ENCODE results near the gene SIX3.
A peak's percentile ranks its signal among the peaks of the same experiment; 100 is the strongest.

Gene SIX3

DNA sequence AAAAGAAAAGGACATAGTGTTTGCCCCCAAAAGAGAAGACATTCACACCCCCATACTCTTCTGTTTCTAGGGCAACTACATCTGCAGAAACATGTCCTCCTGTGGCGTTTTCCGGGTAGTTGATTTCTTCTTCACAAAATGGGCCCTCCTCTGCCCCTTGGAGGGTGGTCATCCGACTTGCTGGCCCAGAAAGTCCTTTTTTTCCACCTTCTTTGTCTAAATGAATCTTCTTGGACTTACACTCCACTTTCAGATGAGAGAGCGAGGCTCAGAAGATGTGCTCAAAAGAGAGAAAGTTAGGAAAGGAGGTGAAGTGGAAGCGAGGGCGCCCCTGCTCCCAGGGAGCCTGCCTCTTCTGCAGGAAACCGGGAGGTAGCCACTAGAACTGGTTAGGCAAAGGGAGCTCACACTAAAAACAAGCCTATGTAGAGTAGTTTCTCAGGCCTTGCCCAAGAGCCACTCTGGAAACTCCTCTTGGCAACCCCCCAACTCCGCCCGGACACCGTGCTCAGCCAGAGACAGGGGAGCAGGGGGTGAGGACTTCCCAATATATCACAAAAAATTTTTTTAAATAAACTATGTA, 10.2 kb upstream of the SIX3 start:
- no peak for DNase-seq

DNA sequence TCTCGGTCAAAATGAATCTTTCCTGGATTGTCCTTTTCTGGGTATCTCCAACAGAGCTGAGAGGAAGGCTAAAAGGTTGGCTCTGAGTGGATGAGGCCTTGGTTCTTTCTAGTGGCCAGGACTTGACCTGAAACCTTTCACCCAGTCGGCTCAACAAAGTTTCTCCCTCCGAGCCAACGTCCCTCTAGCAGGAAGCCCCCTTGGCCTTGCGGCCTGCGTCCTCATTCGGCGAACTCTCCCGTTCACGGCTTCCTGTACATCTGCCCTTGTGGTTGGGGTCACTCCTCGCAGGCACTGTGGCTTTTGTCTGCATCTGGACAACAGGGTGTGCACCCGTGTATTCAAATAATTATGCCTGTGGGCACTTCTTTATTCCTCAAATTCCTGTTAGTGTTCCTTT, 9.4 kb upstream of the SIX3 start:
- DNase-seq = no peak

DNA sequence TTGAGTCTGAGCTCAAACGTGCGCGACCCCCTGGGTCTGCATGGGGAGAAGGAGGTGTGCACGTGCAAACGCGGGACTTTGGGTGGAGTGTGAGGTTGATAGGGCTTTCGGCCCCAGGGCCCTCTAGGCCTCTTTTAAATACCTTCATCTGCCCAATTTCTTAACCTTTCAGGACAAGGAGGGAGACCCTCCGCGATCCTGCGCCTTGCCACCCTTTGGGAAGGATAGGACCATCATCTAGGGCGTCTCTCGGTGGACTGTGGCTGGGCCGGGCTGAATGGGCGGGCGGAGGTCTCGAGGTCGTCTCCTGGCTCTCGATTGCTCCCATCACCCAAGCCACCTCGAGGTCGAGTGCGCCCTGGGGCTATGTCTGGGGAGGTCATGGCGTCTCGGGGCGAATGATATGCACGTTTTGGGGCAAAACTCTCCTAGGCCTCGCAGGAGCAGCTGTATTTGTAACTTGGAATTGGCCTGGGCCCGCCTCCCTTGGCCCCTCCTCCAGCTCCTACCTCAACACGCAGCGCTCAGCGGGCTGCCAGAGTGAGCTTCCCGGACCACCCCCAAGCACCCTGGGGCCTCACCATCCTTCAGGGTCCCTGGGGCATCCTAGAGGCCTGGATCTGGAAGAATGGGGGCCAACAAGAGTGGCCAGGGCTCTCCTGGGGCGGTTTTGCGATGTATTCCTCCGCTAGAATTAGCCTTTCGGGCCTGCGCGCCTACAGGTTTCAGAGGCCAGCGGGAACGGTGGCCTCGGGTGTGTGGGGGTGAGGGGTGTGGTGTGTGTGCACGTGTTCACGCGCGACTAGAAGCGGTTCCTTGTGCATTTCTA, 8.7 kb upstream of the SIX3 start:
- DNase-seq = no peak

DNA sequence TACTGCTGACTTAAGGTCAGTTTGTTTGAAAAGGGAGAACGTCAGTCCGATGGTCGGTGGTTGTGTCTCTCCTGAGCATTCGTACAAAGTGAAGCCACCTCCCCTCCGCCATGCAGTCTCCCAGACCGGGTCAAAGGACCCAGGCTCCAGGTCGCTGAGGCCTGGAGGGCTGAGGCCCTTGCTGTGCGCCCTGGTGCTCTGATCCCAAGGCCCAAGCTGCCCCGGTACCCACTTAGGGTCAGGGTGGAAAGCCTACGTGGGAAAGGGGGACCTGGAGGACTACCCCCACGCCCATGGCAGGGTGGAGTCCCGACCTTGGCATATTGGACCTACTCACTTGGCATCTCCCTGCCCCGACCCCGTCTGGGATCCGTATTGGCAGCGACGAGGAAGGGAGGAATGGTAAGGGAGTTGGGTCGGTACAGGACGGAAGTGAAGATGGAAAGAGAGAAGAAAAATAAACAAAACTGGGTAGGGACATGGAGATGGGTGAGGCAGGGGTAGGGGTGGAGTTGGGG, 8.0 kb upstream of the SIX3 start:
- DNase-seq = no peak

DNA sequence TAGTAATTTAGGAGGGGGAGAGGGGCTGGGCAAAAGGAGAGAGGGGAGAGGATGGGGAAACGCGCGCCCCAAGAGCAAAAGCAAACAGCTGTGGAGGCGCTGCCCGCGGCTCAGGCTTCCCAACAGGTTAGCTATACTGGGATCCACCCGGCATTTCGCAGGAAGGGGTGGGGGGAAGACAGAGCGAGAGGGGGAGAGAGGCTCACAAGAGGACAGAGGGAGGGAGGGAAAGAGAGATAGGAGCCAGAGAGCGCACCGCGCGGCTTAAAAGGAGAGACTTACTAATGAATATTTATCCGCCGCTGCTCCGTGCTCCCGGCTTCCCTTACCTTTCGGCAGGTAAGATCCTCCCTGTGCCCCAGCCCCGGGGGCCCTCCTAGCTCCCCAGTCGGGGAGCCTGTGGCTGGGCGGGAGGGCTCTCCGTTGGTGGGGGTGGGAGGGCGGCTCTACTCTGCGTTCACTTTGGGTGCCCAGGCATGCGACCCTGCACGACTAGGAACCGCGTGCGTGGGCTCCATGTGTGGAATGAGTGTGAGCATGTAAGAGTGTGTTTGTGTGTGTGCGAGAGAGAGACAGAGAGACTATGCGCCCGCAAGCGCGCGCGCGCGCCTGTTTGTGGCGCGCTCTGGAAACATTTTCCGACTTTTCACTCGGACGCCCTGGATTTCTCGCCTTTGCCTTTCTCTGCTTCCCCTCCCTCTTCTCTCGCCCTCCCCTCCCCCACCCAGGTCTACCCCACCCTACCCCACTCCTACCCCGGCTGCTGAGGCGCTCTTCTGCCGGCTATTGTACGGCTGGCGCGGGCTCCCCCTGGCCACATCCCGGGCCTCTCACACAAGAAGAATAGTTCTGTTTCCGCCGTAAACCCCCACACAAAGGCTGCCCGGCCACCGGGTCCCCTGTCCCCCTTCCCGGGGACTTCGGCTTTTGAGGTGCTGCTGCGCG, 7.2 kb upstream of the SIX3 start:
- no peak for DNase-seq

DNA sequence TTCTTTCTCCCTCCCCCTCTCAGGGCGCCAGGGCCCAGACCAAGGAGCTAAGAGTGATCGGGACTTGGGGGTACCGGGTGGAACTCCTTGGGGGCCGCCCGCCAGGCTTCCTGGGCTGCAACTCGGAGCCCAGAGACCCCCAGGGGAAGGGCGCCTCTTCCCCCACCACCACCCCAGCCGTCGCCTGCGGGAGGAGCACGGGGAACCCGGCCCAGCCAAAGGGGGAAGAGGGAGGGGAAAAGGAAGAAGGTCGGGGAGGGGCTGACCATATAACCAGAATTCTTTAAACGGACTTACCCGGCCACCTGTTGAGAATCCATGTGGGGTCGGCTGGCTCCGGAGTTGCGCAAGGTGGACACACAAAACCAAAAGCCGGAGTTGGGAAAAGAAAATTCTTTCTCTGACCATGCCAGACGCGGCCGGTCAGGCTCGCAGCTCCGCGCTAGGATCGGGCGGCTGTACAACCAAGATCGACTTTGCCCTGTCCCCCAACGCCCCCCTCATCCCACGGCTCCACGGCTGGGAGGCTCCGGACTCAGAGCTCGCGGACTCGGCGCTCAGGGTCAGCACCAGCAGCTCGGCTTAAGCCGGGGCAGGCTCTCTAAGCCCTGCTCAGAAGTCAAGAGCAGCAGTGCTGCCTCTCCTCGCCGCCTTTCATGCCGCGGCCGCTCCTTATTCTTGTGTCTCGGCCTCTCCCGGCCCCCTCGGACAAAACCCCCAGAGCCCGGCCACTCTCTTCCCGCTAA, 6.3 kb upstream of the SIX3 start:
- DNase-seq = no peak

DNA sequence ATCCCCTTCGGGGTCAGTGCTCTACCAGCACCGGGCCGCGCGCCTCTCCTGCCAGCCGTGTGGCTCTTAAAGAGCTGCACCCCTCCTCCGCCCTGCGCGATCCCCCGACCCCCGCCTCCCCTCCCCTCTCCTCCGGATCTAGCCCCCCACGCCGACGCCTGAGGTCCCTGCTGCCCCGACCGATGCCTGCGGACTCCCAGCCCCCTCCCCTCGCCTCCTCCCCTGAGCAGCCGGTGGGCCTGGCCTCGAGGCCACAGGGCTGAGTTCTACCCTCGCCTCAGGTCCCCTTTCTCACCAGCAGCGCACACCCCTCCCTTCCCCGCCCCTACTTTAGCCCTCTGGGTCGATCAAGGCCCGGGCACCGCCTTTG, 5.8 kb upstream of the SIX3 start:
- DNase-seq = no peak

DNA sequence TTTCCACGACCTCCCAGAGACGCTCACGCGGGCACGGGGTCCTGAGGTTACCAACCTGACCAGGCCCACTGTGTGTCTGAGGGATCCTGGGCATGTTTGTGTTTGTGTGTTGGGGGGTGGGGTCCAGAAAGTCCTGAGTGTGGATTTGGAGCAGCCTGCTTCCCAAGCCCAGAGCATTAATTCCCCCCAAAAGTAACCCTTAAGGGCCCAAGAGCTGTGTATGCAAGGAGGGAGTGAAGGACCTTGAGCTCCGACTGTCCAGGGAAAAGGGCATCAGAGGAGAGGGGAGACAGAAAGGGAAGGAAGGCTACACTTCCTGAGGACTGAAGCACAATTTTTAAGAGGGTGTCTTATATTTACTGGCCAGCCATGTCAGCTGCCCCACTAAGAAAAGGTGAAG, 5.2 kb upstream of the SIX3 start:
- no peak for DNase-seq

DNA sequence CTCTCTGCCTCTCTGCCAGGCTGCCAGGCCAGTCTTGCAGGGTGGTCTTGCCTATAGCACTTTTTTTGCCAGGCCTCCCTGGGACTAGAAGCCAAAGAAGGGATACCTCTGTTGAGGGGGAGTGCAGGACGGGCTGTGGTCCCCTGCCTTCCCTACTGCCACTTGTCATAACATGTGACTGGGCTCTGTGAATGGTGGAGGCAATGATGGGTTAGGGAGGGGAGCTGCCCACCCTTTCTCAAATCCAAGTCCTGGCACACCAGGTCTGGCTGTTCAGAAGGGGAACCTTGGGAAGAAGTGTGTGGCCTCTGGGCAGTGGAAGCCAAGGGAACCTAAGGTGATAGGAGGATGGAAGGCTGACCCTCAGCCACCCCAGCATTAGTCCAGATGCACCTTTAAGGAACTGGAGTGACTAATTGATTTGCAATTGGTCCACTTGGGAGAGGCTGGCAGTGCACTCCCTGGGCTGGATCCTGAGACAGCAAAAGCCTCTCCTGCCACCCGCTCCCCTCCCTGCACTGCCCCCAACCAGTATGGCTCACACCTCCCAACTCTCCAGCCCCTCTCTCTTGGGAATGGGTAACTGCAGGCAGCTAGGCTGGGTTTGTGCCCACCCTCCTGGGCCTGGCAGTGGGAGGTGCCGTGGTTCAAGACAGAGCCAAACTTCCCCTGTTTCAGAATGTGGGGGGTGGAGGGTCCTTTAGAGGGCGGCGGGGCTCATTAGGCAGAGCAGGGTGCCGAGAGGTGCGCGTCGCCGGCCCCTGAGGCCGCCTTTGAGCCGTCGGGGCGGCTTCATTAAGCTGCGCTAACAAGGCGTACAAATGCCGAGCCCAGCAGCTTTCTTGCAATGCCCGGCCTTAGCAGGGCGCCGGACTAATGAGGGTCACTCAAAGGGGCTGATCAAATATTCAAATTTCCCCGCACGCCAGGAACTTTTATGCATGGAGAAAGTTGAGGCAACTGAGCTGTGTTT, 4.5 kb upstream of the SIX3 start:
- DNase-seq = no peak

DNA sequence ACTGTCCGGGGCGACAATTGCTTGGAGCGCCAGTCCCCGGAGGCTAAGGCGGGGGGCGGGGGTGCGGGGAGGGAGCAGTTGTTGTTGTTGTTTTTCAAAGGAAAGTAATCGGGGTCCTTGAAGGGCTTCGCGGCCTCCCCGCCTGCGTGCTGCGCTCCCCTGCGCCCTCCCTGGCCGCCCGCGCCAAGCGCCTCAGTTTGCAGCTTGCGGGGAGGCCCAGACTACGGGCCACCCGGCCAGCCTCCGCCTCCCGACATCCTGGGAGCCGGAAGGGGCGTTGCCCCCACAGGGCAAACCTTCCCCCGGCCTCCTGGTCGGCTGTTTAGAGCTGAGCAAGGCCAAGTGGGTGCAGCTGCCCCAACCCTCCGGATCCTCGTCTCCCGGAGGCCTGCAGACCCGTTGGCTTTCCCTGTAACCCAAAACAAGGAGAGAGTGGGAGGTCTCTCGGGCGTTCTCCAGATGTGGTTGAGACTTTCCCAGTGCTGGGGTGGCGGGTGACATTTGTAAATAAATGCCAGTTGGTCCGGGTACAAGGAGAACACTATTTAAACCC, 3.7 kb upstream of the SIX3 start:
- DNase-seq = peak; percentile 33

DNA sequence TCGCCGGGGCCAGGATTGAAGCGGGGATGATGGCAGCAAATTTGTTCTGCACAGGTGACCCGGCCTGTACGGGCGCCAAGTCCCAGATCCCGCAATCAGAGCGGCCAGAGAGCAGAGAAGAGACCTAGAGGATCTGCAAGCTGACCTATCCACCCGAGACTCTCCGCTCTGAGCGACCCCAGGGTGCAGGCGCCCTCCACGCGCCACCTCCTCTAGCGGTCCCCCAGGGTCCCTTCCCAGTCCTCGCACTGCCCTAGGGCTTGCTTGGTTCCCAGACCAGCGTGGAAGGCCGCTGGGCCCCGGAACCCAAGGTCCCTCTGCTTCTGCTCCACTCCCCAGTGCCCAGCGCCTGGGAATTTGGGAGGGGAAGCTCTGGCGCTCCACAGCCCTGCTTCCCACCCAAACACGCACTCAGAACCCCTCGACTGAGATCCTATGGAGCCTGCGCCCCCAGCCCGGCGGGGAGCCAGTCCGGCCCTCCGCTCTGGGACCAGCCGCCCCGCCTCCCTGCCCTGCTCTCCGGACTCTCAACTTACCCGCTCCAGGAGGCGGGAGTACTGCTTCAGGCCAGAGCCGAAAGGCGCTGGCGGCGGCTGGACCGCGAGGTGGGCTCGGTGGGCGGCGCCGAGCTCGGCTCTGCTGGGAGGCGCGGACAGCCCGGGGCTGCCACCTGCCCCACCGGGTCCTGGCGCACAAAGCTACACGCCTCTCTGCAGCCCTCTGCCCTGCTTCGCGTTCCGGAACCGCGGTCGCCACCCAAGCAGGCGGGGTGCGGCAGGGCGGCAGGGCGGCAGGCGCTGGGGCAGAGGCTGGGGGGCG, 3.0 kb upstream of the SIX3 start:
- DNase-seq = no peak

DNA sequence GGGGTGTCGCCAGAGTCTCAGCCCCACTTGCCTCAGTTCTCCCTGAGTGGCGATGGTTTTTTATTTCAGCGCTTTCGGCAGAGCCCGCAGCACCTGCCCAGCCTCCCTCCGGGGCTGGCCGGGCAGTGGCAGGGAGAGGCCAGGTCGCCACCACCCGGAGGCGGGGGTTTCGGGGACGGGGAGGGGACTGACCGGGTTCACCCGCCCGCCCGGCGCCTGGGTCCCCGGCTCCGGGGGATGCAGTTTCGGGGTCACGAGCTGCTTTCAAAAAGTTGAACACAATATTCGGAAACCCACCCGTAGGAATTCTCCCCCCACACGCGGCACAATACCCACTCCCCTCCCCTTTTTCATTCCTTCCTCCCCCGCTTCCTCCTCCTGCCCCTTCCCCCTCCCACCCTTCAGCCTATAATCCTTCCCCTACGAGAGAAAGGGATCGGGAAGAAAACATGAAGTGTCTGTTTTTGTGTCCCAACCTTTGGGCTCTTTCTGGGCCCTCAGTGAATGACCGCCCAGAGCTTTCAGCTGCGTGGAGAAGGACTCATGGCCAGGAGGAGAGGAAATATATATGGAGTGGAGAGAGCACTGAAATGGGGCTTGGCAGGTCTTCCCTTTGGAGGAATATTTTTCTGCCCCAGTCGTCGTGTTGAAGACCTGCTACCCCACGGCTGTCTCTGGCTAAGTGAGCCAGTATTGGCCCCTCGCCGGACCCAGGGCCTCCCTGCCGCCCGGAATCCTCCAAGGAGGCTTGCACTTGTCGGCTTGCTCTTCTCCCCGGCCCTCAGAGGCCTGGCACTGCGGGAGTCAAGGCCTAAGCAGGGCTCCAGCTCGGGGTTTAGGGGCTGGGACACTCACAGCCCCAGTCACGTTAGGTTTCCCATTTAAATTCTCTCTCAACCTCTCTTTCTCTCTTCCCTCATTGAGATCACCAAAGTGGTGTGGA, 2.1 kb upstream of the SIX3 start:
- DNase-seq = no peak

DNA sequence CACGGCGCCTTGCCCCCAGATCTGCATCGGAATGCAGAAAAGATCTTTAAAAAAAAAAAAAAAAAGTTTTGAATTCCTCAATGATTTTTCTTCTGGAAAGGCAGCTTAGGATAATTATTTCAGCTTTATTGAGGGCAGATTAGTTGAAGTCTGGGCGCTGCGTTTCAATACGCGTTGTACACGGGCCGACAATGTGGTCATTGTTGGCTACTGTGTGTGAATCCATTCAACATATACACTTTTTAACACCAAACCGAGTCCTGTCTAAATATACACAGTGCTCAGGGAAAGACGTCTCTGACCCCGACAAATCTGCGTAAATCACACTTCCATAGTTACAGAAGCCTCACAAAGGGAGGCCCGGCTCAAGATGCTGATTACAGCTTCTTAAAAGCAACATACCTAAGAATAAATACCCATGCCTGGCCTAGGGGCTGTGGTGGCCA, 1.4 kb upstream of the SIX3 start:
- DNase-seq = no peak

DNA sequence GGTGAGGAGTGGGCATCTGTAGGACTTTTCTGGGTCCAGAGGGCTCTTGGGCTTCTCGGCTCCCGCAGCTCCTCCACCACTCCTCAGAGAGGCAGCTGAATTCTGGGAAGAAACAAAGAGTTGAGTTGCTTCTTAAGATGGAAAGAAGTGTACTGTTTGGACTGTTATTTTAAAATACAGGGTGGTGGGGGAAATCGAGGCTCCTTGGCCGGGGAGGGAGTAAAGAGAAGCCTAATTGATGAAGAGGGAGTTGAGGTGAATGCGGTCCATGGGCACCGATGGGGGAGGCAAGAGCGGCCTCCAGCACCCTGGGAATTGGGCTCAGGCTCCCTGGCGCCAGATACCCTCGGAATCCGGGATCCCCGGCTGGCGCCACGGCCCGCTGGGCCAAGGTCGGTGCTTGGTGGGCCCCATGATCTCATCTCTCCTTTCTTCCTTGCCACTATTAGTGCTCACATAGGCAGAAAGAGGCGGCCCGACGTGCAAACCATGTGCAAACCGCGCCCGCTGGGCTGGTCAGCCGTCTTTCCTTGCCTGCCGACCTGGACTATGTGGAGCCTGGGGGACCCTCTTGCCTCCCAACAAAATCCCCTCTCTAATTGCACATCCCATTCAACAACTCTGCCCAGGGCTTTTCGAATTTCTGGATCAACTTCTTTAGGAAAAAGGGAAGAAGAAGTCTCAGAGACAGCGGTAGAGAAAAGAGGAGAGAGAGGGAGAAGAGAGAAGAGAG, 604 bp upstream of the SIX3 start:
- DNase-seq = no peak

DNA sequence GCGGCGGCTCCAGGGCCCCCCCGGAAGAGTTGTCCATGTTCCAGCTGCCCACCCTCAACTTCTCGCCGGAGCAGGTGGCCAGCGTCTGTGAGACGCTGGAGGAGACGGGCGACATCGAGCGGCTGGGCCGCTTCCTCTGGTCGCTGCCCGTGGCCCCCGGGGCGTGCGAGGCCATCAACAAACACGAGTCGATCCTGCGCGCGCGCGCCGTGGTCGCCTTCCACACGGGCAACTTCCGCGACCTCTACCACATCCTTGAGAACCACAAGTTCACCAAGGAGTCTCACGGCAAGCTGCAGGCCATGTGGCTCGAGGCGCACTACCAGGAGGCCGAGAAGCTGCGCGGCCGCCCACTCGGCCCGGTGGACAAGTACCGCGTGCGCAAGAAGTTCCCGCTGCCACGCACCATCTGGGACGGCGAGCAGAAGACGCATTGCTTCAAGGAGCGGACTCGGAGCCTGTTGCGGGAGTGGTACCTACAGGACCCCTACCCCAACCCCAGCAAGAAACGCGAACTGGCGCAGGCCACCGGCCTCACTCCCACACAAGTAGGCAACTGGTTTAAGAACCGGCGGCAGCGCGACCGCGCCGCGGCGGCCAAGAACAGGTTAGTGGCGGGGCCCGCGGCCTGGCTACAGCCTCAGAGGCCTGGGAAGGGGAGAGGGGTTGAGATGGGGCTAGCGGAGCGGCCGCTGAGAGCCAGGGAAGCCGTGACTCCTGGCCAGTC, 965 bp downstream of the SIX3 start:
- no peak for DNase-seq

DNA sequence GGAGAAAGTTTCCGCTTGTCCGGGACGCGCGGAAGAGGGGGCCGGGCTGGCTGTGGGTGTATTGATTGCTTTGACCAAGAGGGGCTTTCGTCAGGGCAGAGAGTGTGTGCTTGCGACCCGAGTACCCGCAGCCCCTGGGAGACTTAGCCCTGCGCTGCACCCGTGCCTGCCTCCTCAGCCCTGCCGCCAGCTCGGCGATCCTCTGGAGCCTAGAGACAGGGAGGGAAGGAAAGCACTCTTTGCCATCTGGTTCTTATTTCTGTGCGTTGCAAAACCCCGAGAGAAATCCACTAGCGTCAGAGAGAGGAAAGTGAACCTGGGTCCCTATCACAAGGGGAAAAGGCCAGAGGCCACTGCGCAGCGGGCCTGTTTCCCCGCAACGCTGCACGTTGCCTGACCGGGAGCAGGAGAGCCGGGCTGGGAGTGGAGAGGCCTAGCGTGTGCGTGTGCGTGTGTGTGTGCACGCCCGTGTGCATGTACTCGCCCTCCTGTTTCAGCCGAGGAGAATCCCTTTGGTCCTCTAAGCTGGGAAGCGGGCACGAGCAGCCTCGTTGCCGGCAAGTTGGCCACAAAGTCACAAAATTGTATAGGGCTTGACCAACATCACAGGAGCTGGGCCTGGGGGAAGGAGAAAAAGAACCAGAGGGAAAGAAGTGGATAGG, 1.7 kb downstream of the SIX3 start:
- no peak for DNase-seq

DNA sequence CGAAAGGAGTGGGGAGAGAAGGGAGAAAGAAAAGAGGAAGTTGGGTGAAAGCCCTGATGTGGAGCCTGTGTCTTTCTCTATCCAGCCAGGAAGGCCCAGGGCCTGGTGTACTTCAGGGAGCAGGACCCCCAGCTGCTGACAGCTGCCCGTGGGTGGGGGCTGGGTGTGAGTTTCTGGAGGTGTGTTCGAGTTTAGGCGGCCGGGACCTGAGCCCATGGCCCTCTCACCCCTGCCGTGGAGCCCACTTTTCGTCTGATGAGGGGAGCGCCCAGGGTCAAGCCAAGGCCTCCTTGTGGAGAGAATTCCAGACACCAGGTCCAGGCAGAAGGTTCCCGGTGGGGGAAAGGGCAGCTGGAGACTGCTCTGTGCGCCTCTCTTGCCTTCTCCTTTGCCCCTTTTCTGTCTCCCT, 2.2 kb downstream of the SIX3 start:
- DNase-seq = no peak
